ENCODE results near the gene YAF2.

Gene YAF2

GRCh38 chr12:42162193-42162592, 75.9 kb downstream of the YAF2 start:
- Histone ChIP-seq H3K27me3 (ENCODE audit: control insufficient read depth in 1 of 2, insufficient read depth in 2 of 2, low read length in 2 of 2) (no peaks in the 10 kb centered on the region), H3K4me1 (ENCODE audit: control insufficient read depth in 1 of 2, insufficient read depth in 2 of 2, low read length in 2 of 2) (peaks cover 0 to 11% of the 10 kb centered on the region in 2 donors), H3K9me3 (ENCODE audit: control insufficient read depth in 1 of 2, low read length in 2 of 2) (no peaks in the 10 kb centered on the region), H3K27ac (ENCODE audit: low read depth, low read length) (no peak overlapping the region), H3K4me3 (ENCODE audit: low read depth in 1 of 2, low read length in 2 of 2) (no peak overlapping the region), H3K36me3 (ENCODE audit: control insufficient read depth in 1 of 2, insufficient read depth in 2 of 2, low read length in 2 of 2) (peaks cover 11 to 13% of the 10 kb centered on the region in 2 donors), H3K9ac (ENCODE audit: low read depth in 1 of 2, low read length in 2 of 2) (no peak overlapping the region)

- H3K9me3 ChIP-seq (ENCODE audit: control insufficient read depth in 1 of 2, low read length in 2 of 2): no peaks in the 10 kb centered on the region
- peaks cover 0 to 11% of the 10 kb centered on the region in 2 donors for H3K4me1 ChIP-seq (ENCODE audit: control insufficient read depth in 1 of 2, insufficient read depth in 2 of 2, low read length in 2 of 2)
- H3K4me3 ChIP-seq (ENCODE audit: low read depth in 1 of 2, low read length in 2 of 2): no peak overlapping the region
- H3K9ac ChIP-seq (ENCODE audit: low read depth in 1 of 2, low read length in 2 of 2): no peak overlapping the region
- H3K36me3 ChIP-seq (ENCODE audit: control insufficient read depth in 1 of 2, insufficient read depth in 2 of 2, low read length in 2 of 2): peaks cover 11 to 13% of the 10 kb centered on the region in 2 donors
- no peak overlapping the region for H3K27ac ChIP-seq (ENCODE audit: low read depth, low read length)
- H3K27me3 ChIP-seq (ENCODE audit: control insufficient read depth in 1 of 2, insufficient read depth in 2 of 2, low read length in 2 of 2): no peaks in the 10 kb centered on the region
These were observed 76.5 kb downstream of the YAF2 start for GRCh38 chr12:42161529-42161928.

DNA sequence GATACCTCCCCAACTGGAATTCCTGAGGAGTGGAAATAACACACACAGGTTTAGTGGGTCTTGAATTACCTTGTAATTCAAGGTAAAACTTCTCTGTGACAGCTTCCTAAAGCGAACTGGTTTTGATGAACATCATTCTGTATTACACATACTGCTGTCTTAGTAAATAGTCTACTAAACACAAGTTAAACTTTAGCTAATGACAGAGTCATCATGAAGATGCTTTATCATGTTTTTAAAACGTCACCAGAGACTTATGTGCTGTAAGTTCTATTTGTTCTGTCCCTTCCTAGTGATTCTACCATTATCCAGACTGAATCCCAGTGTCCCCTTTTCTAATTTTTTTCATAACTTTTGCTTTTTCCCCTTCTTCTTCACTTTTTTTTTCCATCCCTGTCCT, 81.8 kb downstream of the YAF2 start:
- Histone ChIP-seq H3K9me3 (ENCODE audit: control insufficient read depth in 1 of 2, low read length in 2 of 2) (no peaks in the 10 kb centered on the region), H3K4me3 (ENCODE audit: low read depth in 1 of 2, low read length in 2 of 2) (no peak overlapping the region), H3K27me3 (ENCODE audit: control insufficient read depth in 1 of 2, insufficient read depth in 2 of 2, low read length in 2 of 2) (no peaks in the 10 kb centered on the region), H3K27ac (ENCODE audit: low read depth, low read length) (no peak overlapping the region), H3K9ac (ENCODE audit: low read depth in 1 of 2, low read length in 2 of 2) (no peak overlapping the region), H3K4me1 (ENCODE audit: control insufficient read depth in 1 of 2, insufficient read depth in 2 of 2, low read length in 2 of 2) (no peaks in the 10 kb centered on the region), H3K36me3 (ENCODE audit: control insufficient read depth in 1 of 2, insufficient read depth in 2 of 2, low read length in 2 of 2) (peaks cover 10 to 13% of the 10 kb centered on the region in 2 donors)

GRCh38 chr12:42145552-42146215, 92.4 kb downstream of the YAF2 start:
- Histone ChIP-seq H3K4me1 (ENCODE audit: control insufficient read depth in 1 of 2, insufficient read depth in 2 of 2, low read length in 2 of 2) (peaks cover 20 to 23% of the 10 kb centered on the region in 2 donors), H3K27me3 (ENCODE audit: control insufficient read depth in 1 of 2, insufficient read depth in 2 of 2, low read length in 2 of 2) (no peaks in the 10 kb centered on the region), H3K27ac (ENCODE audit: low read depth, low read length) (no peak overlapping the region), H3K9me3 (ENCODE audit: control insufficient read depth in 1 of 2, low read length in 2 of 2) (no peaks in the 10 kb centered on the region), H3K9ac (ENCODE audit: low read depth in 1 of 2, low read length in 2 of 2) (no peak overlapping the region), H3K36me3 (ENCODE audit: control insufficient read depth in 1 of 2, insufficient read depth in 2 of 2, low read length in 2 of 2) (no peaks in the 10 kb centered on the region), H3K4me3 (ENCODE audit: low read depth in 1 of 2, low read length in 2 of 2) (peak overlapping the region; percentile 77 to 79)

GRCh38 chr12:42145197-42145549, 92.9 kb downstream of the YAF2 start:
- Histone ChIP-seq H3K4me1 (ENCODE audit: control insufficient read depth in 1 of 2, insufficient read depth in 2 of 2, low read length in 2 of 2) (peaks cover 20 to 27% of the 10 kb centered on the region in 2 donors), H3K27ac (ENCODE audit: low read depth, low read length) (peak overlapping the region; percentile 83), H3K9me3 (ENCODE audit: control insufficient read depth in 1 of 2, low read length in 2 of 2) (no peaks in the 10 kb centered on the region), H3K9ac (ENCODE audit: low read depth in 1 of 2, low read length in 2 of 2) (peak overlapping the region; percentile 59 to 79), H3K27me3 (ENCODE audit: control insufficient read depth in 1 of 2, insufficient read depth in 2 of 2, low read length in 2 of 2) (no peaks in the 10 kb centered on the region), H3K4me3 (ENCODE audit: low read depth in 1 of 2, low read length in 2 of 2) (peak overlapping the region; percentile 77 to 79), H3K36me3 (ENCODE audit: control insufficient read depth in 1 of 2, insufficient read depth in 2 of 2, low read length in 2 of 2) (no peaks in the 10 kb centered on the region)

GRCh38 chr12:42144408-42145196, 93.4 kb downstream of the YAF2 start, which contains the start of gene GXYLT1:
Gene GXYLT1, minus strand, starts transcription at chr12:42144874. Its CDS starts 228 bp downstream, at chr12:42144646.
- Histone ChIP-seq H3K36me3 (ENCODE audit: control insufficient read depth in 1 of 2, insufficient read depth in 2 of 2, low read length in 2 of 2) (no peaks in the 10 kb centered on the region), H3K4me3 (ENCODE audit: low read depth in 1 of 2, low read length in 2 of 2) (peak within 1 kb of the TSS; percentile 77 to 79), H3K4me1 (ENCODE audit: control insufficient read depth in 1 of 2, insufficient read depth in 2 of 2, low read length in 2 of 2) (peaks cover 20 to 27% of the 10 kb centered on the region in 2 donors), H3K9ac (ENCODE audit: low read depth in 1 of 2, low read length in 2 of 2) (peak within 1 kb of the TSS; percentile 67 to 79), H3K9me3 (ENCODE audit: control insufficient read depth in 1 of 2, low read length in 2 of 2) (no peaks in the 10 kb centered on the region), H3K27me3 (ENCODE audit: control insufficient read depth in 1 of 2, insufficient read depth in 2 of 2, low read length in 2 of 2) (no peaks in the 10 kb centered on the region), H3K27ac (ENCODE audit: low read depth, low read length) (peak within 1 kb of the TSS; percentile 83)

DNA sequence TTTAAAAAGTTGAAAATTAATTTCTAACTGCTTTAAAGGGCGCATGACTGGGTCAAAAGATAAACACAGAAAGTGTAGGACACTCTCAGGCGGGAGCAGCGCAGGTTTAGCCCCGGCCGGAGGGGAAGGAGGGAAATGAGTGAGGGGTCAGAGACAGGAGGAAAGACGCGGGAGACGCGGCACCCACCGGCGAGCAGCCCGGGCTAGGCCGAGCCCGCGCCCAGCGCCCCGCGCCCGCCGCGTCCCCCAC, 94.0 kb downstream of the YAF2 start:
- Histone ChIP-seq H3K36me3 (ENCODE audit: control insufficient read depth in 1 of 2, insufficient read depth in 2 of 2, low read length in 2 of 2) (no peaks in the 10 kb centered on the region), H3K27ac (ENCODE audit: low read depth, low read length) (peak overlapping the region; percentile 83), H3K9me3 (ENCODE audit: control insufficient read depth in 1 of 2, low read length in 2 of 2) (no peaks in the 10 kb centered on the region), H3K4me1 (ENCODE audit: control insufficient read depth in 1 of 2, insufficient read depth in 2 of 2, low read length in 2 of 2) (peaks cover 20 to 27% of the 10 kb centered on the region in 2 donors), H3K27me3 (ENCODE audit: control insufficient read depth in 1 of 2, insufficient read depth in 2 of 2, low read length in 2 of 2) (no peaks in the 10 kb centered on the region), H3K9ac (ENCODE audit: low read depth in 1 of 2, low read length in 2 of 2) (peak overlapping the region; percentile 67 to 79), H3K4me3 (ENCODE audit: low read depth in 1 of 2, low read length in 2 of 2) (peak overlapping the region; percentile 77 to 79)

DNA sequence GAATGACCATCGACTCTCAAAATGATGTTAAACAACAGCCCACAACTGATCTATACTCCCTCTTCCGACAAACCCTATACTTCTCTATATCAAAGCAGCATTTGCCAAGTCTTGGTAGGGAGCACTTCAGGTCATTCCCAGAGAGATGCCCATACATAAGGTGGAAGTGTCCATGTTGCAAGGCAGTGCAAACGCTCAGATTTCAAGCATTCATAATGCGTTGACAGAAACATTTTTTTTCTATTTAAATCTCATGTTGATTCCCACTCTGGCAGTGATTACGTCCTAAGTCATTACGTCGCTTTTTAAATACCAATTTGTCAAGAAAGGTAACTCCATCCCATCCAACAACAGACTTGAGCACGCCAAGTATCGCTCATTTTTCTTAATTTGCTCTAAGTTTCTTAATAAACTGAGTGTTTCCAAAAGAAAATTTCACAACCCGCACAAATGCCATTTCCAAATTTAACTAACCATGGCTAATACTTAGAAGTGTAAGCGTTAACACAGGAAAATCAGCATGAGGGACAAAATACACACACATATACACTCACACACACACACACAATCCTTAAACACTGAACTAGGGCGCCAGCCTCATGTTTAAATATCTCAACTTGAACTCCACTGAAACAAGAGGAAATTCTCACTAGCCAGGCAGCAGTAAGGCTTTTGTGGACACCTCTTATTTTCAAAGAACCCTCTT, 94.4 kb downstream of the YAF2 start:
- Histone ChIP-seq H3K36me3 (ENCODE audit: control insufficient read depth in 1 of 2, insufficient read depth in 2 of 2, low read length in 2 of 2) (no peaks in the 10 kb centered on the region), H3K27me3 (ENCODE audit: control insufficient read depth in 1 of 2, insufficient read depth in 2 of 2, low read length in 2 of 2) (no peaks in the 10 kb centered on the region), H3K9ac (ENCODE audit: low read depth in 1 of 2, low read length in 2 of 2) (peak overlapping the region; percentile 67 to 79), H3K27ac (ENCODE audit: low read depth, low read length) (no peak overlapping the region), H3K4me3 (ENCODE audit: low read depth in 1 of 2, low read length in 2 of 2) (peak overlapping the region; percentile 77 to 79), H3K9me3 (ENCODE audit: control insufficient read depth in 1 of 2, low read length in 2 of 2) (no peaks in the 10 kb centered on the region), H3K4me1 (ENCODE audit: control insufficient read depth in 1 of 2, insufficient read depth in 2 of 2, low read length in 2 of 2) (peaks cover 20 to 27% of the 10 kb centered on the region in 2 donors)

DNA sequence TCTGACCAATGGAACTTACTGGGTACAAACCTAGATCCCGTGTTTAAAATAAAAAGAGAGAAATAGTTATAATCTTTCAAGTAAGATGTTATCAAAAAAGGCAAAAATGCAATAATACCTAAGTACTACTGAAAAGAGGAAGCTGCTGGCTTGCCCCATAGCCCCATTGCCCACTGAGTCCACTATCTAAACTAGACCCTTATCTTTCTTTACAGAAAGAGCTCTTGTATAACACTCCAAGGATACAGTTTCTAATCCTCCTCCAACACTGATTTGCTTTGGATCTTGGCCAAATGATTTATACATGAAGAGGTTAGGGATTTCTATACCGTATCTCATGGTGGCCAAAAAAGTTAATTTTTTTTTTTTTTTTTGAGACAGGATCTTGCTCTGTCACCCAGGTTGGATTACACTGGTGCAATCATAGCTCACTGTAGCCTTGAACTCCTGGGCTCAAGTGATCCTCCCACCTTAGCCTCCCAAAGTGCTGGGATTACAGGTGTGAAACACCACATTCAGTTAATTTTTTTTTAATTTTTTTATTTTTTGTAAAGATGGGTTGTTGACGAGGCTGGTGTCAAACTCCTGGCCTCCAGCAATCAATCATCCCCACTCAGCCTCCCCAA, 96.0 kb downstream of the YAF2 start:
- Histone ChIP-seq H3K27me3 (ENCODE audit: control insufficient read depth in 1 of 2, insufficient read depth in 2 of 2, low read length in 2 of 2) (no peaks in the 10 kb centered on the region), H3K4me1 (ENCODE audit: control insufficient read depth in 1 of 2, insufficient read depth in 2 of 2, low read length in 2 of 2) (peaks cover 20 to 27% of the 10 kb centered on the region in 2 donors), H3K4me3 (ENCODE audit: low read depth in 1 of 2, low read length in 2 of 2) (no peak overlapping the region), H3K9me3 (ENCODE audit: control insufficient read depth in 1 of 2, low read length in 2 of 2) (no peaks in the 10 kb centered on the region), H3K36me3 (ENCODE audit: control insufficient read depth in 1 of 2, insufficient read depth in 2 of 2, low read length in 2 of 2) (no peaks in the 10 kb centered on the region), H3K27ac (ENCODE audit: low read depth, low read length) (no peak overlapping the region), H3K9ac (ENCODE audit: low read depth in 1 of 2, low read length in 2 of 2) (no peak overlapping the region)

- Histone ChIP-seq H3K9me3 (ENCODE audit: control insufficient read depth in 1 of 2, low read length in 2 of 2) (no peaks in the 10 kb centered on the region), H3K4me3 (ENCODE audit: low read depth in 1 of 2, low read length in 2 of 2) (no peak overlapping the region), H3K27me3 (ENCODE audit: control insufficient read depth in 1 of 2, insufficient read depth in 2 of 2, low read length in 2 of 2) (no peaks in the 10 kb centered on the region), H3K27ac (ENCODE audit: low read depth, low read length) (no peak overlapping the region), H3K36me3 (ENCODE audit: control insufficient read depth in 1 of 2, insufficient read depth in 2 of 2, low read length in 2 of 2) (no peaks in the 10 kb centered on the region), H3K9ac (ENCODE audit: low read depth in 1 of 2, low read length in 2 of 2) (no peak overlapping the region), H3K4me1 (ENCODE audit: control insufficient read depth in 1 of 2, insufficient read depth in 2 of 2, low read length in 2 of 2) (peaks cover 20 to 27% of the 10 kb centered on the region in 2 donors)
These were observed 97.1 kb downstream of the YAF2 start for GRCh38 chr12:42140901-42141300.
